HEK293 (cell line): ENCODE measurements around the gene EIF5B.

Source experiments
- EGR2 ChIP-seq: fragments of 450-650 bp; formaldehyde crosslinking; IDR thresholded peaks from 2 replicates; pipeline ENCODE4 v1.5.1; 2016; ENCODE audit warnings: low read depth, missing biosample characterization, missing genetic modification characterization
- MEIS1 ChIP-seq: sonication (generic); formaldehyde crosslinking; IDR thresholded peaks from 2 replicates; pipeline ENCODE4 v1.8.1; 2022; ENCODE audit warnings: missing genetic modification reagents, mild to moderate bottlenecking, borderline replicate concordance
- ZNF19 ChIP-seq: fragments of 450-650 bp; formaldehyde crosslinking; IDR thresholded peaks from 2 replicates; pipeline ENCODE4; 2016; ENCODE audit warnings: missing biosample characterization, missing genetic modification characterization, low read depth
- ZNF76 ChIP-seq: fragments of 450-650 bp; formaldehyde crosslinking; IDR thresholded peaks from 2 replicates; pipeline ENCODE4; 2016; ENCODE audit warnings: low read depth, missing biosample characterization, missing genetic modification characterization, borderline replicate concordance
- TF ChIP-seq, protein P1 (sequence below): fragments of 450-650 bp; formaldehyde crosslinking; IDR thresholded peaks from 2 replicates; pipeline ENCODE4 v1.5.1; 2016; ENCODE audit warnings: missing biosample characterization, missing genetic modification characterization
- TF ChIP-seq, protein P2 (sequence below): fragments of 450-650 bp; formaldehyde crosslinking; IDR thresholded peaks from 2 replicates; pipeline ENCODE4 v1.5.1; 2016; ENCODE audit warnings: missing biosample characterization, missing genetic modification characterization
- TF ChIP-seq, protein P3 (sequence below): fragments of 450-650 bp; formaldehyde crosslinking; IDR thresholded peaks from 2 replicates; pipeline ENCODE4 v1.5.1; 2016; ENCODE audit warnings: missing biosample characterization, missing genetic modification characterization

DNA sequence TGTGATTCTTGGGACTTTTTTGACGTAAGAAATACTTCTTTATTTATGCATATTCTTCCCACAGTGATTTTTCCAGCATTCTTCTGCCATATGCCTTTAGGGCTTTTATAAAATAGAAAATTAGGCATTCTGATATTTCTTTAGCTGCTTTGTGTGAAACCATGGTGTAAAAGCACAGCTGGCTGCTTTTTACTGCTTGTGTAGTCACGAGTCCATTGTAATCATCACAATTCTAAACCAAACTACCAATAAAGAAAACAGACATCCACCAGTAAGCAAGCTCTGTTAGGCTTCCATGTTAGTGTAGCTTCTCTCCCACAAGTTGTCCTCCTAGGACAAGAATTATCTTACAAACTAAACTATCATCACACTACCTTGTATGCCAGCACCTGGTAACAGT, 62.6 kb downstream of the EIF5B start:
- TF ChIP-seq, protein P1, sequence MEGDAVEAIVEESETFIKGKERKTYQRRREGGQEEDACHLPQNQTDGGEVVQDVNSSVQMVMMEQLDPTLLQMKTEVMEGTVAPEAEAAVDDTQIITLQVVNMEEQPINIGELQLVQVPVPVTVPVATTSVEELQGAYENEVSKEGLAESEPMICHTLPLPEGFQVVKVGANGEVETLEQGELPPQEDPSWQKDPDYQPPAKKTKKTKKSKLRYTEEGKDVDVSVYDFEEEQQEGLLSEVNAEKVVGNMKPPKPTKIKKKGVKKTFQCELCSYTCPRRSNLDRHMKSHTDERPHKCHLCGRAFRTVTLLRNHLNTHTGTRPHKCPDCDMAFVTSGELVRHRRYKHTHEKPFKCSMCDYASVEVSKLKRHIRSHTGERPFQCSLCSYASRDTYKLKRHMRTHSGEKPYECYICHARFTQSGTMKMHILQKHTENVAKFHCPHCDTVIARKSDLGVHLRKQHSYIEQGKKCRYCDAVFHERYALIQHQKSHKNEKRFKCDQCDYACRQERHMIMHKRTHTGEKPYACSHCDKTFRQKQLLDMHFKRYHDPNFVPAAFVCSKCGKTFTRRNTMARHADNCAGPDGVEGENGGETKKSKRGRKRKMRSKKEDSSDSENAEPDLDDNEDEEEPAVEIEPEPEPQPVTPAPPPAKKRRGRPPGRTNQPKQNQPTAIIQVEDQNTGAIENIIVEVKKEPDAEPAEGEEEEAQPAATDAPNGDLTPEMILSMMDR (tag by site-specific recombination) = no peak
- TF ChIP-seq, protein P2, sequence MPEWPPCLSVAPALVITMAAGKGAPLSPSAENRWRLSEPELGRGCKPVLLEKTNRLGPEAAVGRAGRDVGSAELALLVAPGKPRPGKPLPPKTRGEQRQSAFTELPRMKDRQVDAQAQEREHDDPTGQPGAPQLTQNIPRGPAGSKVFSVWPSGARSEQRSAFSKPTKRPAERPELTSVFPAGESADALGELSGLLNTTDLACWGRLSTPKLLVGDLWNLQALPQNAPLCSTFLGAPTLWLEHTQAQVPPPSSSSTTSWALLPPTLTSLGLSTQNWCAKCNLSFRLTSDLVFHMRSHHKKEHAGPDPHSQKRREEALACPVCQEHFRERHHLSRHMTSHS = no peak
- TF ChIP-seq, protein P3, sequence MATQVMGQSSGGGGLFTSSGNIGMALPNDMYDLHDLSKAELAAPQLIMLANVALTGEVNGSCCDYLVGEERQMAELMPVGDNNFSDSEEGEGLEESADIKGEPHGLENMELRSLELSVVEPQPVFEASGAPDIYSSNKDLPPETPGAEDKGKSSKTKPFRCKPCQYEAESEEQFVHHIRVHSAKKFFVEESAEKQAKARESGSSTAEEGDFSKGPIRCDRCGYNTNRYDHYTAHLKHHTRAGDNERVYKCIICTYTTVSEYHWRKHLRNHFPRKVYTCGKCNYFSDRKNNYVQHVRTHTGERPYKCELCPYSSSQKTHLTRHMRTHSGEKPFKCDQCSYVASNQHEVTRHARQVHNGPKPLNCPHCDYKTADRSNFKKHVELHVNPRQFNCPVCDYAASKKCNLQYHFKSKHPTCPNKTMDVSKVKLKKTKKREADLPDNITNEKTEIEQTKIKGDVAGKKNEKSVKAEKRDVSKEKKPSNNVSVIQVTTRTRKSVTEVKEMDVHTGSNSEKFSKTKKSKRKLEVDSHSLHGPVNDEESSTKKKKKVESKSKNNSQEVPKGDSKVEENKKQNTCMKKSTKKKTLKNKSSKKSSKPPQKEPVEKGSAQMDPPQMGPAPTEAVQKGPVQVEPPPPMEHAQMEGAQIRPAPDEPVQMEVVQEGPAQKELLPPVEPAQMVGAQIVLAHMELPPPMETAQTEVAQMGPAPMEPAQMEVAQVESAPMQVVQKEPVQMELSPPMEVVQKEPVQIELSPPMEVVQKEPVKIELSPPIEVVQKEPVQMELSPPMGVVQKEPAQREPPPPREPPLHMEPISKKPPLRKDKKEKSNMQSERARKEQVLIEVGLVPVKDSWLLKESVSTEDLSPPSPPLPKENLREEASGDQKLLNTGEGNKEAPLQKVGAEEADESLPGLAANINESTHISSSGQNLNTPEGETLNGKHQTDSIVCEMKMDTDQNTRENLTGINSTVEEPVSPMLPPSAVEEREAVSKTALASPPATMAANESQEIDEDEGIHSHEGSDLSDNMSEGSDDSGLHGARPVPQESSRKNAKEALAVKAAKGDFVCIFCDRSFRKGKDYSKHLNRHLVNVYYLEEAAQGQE (tag by site-specific recombination) = no peak
- TF ChIP-seq EGR2 (tag by site-specific recombination) (no peak), MEIS1 (CRISPR knock-in tag) (no peak), ZNF19 (no peak), ZNF76 (tag by site-specific recombination) (no peak)
